ENCODE measurements around the gene RNF152. TPM values are rescaled to one million over a fixed set of nuclear protein-coding genes. Genes with fewer than 3 reads are reported as not detected.

The RNF152 gene
- total RNA-seq, 1 donor from 2014 or later = 16.9 TPM

- Mint-ChIP-seq H3K9me3 (ENCODE audit: unreplicated experiment) (no peaks in the 10 kb centered on the region), H3K36me3 (ENCODE audit: unreplicated experiment) (no peaks in the 10 kb centered on the region), H3K27ac (ENCODE audit: unreplicated experiment) (no peak overlapping the region), H3K27me3 (ENCODE audit: unreplicated experiment) (no peaks in the 10 kb centered on the region), H3K4me3 (ENCODE audit: unreplicated experiment) (no peak overlapping the region), H3K4me1 (ENCODE audit: low read depth, unreplicated experiment) (peaks cover 1% of the 10 kb centered on the region)
- TF ChIP-seq CTCF (IDR thresholded peaks at IDR 0.05; ENCODE audit: partially characterized antibody, unreplicated experiment) = no peak
- DNase-seq = no peak
Observed at GRCh38 chr18:61921621-61922235, 28.9 kb upstream of the RNF152 start.

GRCh38 chr18:61917818-61918217 is 25.0 kb upstream of the RNF152 start:
- no peak for DNase-seq
- Mint-ChIP-seq H3K4me3 (ENCODE audit: unreplicated experiment) (no peak overlapping the region), H3K4me1 (ENCODE audit: low read depth, unreplicated experiment) (peaks cover 1% of the 10 kb centered on the region), H3K27me3 (ENCODE audit: unreplicated experiment) (no peaks in the 10 kb centered on the region), H3K27ac (ENCODE audit: unreplicated experiment) (no peak overlapping the region), H3K36me3 (ENCODE audit: unreplicated experiment) (no peaks in the 10 kb centered on the region), H3K9me3 (ENCODE audit: unreplicated experiment) (no peaks in the 10 kb centered on the region)
- TF ChIP-seq CTCF (IDR thresholded peaks at IDR 0.05; ENCODE audit: partially characterized antibody, unreplicated experiment) = no peak

- no peak overlapping the region for H3K4me3 Mint-ChIP-seq (ENCODE audit: unreplicated experiment)
- no peaks in the 10 kb centered on the region for H3K27me3 Mint-ChIP-seq (ENCODE audit: unreplicated experiment)
- H3K27ac Mint-ChIP-seq (ENCODE audit: unreplicated experiment) = no peak overlapping the region
Observed at GRCh38 chr18:61912476-61912875, 19.7 kb upstream of the RNF152 start.

GRCh38 chr18:61910101-61910500 is 17.3 kb upstream of the RNF152 start:
- DNase-seq = no peak
- no peaks in the 10 kb centered on the region for H3K27me3 Mint-ChIP-seq (ENCODE audit: unreplicated experiment)
- H3K36me3 Mint-ChIP-seq (ENCODE audit: unreplicated experiment) = no peaks in the 10 kb centered on the region
- no peak overlapping the region for H3K4me3 Mint-ChIP-seq (ENCODE audit: unreplicated experiment)
- H3K9me3 Mint-ChIP-seq (ENCODE audit: unreplicated experiment) = no peaks in the 10 kb centered on the region
- TF ChIP-seq CTCF (IDR thresholded peaks at IDR 0.05; ENCODE audit: partially characterized antibody, unreplicated experiment) = no peak
- H3K27ac Mint-ChIP-seq (ENCODE audit: unreplicated experiment) = no peak overlapping the region
- no peaks in the 10 kb centered on the region for H3K4me1 Mint-ChIP-seq (ENCODE audit: low read depth, unreplicated experiment)

More at GRCh38 chr18:61912476-61912875, 19.7 kb upstream of the RNF152 start:
- Mint-ChIP-seq H3K36me3 (ENCODE audit: unreplicated experiment) (no peaks in the 10 kb centered on the region), H3K4me1 (ENCODE audit: low read depth, unreplicated experiment) (no peaks in the 10 kb centered on the region), H3K9me3 (ENCODE audit: unreplicated experiment) (no peaks in the 10 kb centered on the region)
- TF ChIP-seq CTCF (IDR thresholded peaks at IDR 0.05; ENCODE audit: partially characterized antibody, unreplicated experiment) = no peak
- no peak for DNase-seq

- no peak overlapping the region for H3K4me3 Mint-ChIP-seq (ENCODE audit: unreplicated experiment)
- no peaks in the 10 kb centered on the region for H3K27me3 Mint-ChIP-seq (ENCODE audit: unreplicated experiment)
- DNase-seq = no peak
- H3K4me1 Mint-ChIP-seq (ENCODE audit: low read depth, unreplicated experiment) = no peaks in the 10 kb centered on the region
- no peaks in the 10 kb centered on the region for H3K9me3 Mint-ChIP-seq (ENCODE audit: unreplicated experiment)
- no peak for TF ChIP-seq CTCF (IDR thresholded peaks at IDR 0.05; ENCODE audit: partially characterized antibody, unreplicated experiment)
- H3K36me3 Mint-ChIP-seq (ENCODE audit: unreplicated experiment) = no peaks in the 10 kb centered on the region
- no peak overlapping the region for H3K27ac Mint-ChIP-seq (ENCODE audit: unreplicated experiment)
Observed at GRCh38 chr18:61908661-61909060, 15.9 kb upstream of the RNF152 start.

Data from glutamatergic neuron (in vitro differentiated cells).